ENCODE measurements around the gene FAM50A.

- TF ChIP-seq YY1 (IDR thresholded peaks at IDR 0.05) (no peak), TAF1 (conservative IDR thresholded peaks at IDR 0.05) (no peak), EGR1 (IDR thresholded peaks at IDR 0.05; ENCODE audit: low read depth in 2 of 2) (no peak), MAX (IDR thresholded peaks at IDR 0.05) (no peak), RXRA (IDR thresholded peaks at IDR 0.05) (no peak), REST (IDR thresholded peaks at IDR 0.05) (no peak), SP1 (IDR thresholded peaks at IDR 0.05) (no peak)
- TF ChIP-seq, protein P1, sequence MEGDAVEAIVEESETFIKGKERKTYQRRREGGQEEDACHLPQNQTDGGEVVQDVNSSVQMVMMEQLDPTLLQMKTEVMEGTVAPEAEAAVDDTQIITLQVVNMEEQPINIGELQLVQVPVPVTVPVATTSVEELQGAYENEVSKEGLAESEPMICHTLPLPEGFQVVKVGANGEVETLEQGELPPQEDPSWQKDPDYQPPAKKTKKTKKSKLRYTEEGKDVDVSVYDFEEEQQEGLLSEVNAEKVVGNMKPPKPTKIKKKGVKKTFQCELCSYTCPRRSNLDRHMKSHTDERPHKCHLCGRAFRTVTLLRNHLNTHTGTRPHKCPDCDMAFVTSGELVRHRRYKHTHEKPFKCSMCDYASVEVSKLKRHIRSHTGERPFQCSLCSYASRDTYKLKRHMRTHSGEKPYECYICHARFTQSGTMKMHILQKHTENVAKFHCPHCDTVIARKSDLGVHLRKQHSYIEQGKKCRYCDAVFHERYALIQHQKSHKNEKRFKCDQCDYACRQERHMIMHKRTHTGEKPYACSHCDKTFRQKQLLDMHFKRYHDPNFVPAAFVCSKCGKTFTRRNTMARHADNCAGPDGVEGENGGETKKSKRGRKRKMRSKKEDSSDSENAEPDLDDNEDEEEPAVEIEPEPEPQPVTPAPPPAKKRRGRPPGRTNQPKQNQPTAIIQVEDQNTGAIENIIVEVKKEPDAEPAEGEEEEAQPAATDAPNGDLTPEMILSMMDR (IDR thresholded peaks at IDR 0.05; ENCODE audit: low read depth, low read length, missing input control) = no peak
- TF ChIP-seq, protein P2, sequence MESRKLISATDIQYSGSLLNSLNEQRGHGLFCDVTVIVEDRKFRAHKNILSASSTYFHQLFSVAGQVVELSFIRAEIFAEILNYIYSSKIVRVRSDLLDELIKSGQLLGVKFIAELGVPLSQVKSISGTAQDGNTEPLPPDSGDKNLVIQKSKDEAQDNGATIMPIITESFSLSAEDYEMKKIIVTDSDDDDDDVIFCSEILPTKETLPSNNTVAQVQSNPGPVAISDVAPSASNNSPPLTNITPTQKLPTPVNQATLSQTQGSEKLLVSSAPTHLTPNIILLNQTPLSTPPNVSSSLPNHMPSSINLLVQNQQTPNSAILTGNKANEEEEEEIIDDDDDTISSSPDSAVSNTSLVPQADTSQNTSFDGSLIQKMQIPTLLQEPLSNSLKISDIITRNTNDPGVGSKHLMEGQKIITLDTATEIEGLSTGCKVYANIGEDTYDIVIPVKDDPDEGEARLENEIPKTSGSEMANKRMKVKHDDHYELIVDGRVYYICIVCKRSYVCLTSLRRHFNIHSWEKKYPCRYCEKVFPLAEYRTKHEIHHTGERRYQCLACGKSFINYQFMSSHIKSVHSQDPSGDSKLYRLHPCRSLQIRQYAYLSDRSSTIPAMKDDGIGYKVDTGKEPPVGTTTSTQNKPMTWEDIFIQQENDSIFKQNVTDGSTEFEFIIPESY (IDR thresholded peaks at IDR 0.05) = no peak
These were observed 46.1 kb downstream of the FAM50A start for GRCh38 chrX:154490021-154490413.

All from liver (tissue), 3 donors.